ENCODE measurements around the gene JAZF1.
A peak's percentile ranks its signal among the peaks of the same experiment; 100 is the strongest.
"Not testable (repeated sequence)": the region's sequence is repeated elsewhere in the genome, so short reads cannot be mapped to it uniquely, and the experiment has no call there.

The JAZF1 gene

DNA sequence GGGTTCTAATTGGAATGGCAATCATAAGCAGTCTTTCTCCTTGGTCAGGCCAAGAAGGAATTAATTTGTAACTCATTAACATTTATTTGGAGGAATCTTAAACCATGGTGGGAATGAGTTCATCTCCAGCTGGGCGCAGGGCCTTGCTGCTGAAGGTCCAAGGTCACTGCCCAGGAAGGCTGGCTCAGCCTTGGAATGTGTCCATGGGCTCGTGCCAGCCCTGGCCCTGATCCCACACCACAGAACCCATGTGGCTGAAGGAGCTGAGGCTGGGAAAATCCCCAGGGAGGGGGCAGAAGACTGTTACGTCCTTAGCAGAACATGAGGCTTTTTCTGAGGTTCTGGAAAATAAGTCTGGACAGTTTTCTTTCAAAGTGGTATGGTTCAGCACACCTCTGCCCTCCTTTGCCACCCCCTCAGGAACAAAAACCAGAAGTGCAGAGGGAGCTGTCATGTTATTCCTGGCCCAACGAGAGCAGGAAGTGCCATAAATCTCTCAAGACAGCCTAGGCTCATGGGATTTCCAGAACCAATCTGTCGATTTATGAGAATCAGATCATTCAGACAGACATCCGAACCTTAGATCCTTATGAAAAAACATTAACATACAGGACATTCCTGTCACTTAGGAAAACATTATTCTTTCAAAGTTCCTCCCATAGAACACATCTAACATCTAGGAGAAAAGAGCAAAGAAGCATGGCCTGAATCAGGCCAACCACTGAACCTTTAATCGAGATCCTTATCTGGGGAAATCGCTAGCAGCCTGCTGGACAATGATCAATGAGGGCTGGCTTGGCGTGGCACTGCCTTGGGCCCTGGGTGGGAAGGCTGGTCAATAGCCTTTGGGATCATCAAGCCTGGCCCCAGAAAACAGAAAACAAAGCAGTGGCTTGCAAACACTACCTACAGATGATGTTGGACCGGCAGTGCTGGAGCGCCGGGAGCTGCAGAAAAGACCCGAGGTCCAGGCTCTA lies 306.3 kb downstream of the JAZF1 start:
- no peak for DNase-seq (ENCODE audit: low read depth, low spot score)

DNA sequence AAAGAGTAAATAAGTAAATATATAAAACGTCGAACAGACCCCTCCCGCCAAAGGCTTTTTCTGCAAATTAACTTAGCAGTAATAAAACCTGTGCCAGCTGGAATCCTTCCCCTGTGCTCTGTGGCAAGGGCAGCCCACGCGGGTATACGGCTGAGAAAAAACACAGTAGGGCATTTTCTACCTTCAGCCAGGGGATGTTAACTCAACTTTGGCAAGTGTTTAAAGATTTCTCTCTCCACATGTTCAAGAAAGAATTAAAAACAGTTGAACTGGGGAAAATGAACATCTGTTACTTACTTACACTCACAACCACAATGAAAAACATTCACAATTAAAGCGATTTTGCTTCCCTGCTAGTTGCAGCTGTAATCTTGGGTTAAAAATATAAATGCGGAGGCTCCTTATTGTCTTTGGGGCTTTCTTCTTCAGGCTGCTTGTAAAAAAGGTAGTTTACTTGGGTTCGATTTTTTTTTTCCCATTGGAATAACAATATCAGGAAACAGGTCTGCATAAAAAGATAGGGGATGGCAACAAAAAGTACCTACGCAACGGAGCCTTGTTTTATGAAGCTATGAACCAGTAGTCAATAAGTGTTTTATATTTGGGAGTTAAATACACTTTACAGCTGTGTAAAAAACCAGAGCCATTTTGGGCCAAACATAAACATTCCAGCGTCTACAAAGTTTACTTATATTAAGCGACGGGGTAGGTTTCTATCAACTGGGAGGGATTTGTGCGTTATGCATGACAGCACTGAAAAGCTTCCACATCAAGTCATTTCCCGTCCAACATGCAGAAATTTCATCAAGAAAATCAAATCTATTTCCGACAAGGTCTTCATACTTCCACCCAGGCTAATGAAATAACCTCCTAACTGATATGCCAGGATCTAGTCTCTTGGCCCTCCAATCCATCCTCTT lies 308.0 kb downstream of the JAZF1 start:
- no peak for DNase-seq (ENCODE audit: low read depth, low spot score)

DNA sequence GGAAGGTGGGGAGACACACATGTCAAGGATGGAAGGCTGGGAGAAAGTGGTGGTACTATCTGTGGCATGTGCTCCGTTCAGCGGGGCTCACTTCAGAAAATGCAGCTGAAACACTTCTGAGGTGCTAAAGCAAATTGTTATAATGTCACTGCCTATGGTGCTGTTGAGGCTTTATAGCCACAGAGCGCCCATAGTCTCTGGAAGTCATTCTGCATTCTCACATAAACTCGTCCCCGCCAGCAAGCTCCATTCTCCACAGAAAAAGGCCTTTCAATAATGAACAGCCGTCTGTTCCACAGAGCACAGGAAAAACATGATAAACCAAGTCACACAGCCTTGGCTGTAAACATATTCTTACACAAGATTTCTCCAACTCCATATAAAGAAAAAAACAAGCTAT lies 308.7 kb downstream of the JAZF1 start:
- no peak for DNase-seq (ENCODE audit: low read depth, low spot score)

DNA sequence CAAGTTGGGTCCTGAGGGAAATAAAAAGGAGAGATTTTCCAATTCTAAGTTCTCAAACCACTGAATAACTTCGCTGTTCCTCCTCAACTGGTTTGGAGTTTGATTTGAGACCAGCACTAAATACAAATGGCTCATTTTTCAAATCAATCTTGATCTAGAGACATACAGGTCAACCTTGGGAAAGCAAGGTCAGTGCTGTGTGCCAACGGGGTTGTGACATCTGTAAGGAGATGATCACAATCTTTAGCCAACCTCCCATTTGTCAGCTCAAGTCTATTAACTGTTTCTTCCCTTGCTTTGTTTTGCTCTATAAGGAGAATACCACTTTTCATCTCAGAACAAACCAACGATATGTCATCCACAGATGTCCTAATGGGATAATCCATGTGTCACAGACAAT lies 309.5 kb downstream of the JAZF1 start:
- DNase-seq (ENCODE audit: low read depth, low spot score): no peak

DNA sequence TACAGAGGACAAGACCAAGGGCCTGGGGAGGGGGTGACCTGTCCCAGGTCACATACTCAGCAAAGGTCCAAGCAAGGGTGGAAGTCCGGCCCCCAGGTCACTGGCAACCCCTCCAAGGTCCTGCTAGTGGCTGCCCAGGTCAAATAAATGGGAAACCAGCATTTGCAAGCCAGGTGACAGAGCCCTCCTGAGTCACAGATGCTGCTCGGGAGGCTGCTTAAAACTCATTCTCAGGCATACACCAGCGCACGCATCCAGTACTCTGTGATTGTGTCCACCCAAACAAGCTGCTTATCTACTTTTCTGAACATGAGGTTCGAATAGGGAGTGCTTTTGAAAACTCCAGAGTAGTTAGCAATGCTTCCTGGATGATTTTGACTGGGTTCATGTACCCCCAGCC lies 310.0 kb downstream of the JAZF1 start:
- DNase-seq (ENCODE audit: low read depth, low spot score): no peak

DNA sequence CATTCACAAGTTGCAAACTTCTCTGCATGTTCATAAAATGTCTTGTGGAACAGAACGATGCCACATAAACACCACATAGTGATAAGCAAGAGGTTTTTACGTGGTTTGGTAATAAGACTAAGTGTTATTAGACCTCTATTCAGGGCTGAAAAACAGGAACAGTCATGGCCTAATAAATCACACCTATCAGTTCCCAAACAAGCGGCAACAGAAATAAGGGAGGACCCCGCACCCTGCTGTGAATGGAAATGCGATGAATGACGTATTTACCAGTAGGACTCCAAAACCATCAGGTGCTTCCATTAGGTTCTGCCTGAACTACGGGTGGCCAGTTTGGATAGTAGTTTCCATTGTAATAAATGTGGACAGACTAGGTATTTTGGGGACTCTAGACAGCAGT lies 311.5 kb downstream of the JAZF1 start:
- no peak for DNase-seq (ENCODE audit: low read depth, low spot score)

DNA sequence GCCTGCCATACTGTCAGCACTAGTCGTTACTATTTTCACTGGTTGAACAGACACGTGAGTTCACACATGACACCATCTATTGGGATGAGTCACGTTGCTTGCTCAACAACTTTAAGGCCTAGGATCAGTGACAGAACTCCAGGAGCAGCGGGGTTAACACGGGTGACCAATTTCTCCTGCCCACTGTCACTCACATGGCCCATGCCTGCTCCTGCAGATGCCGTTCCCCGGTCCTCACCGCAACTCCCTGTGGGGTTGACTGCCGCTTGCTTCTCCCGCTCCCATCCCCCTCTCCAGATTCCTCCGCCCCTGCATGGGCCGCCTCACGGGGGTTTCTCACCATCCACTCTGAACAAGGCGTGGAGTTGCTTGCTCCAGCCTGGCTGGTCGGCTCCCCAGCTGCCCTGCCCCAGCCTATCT lies 312.5 kb downstream of the JAZF1 start:
- no peak for DNase-seq (ENCODE audit: low read depth, low spot score)

DNA sequence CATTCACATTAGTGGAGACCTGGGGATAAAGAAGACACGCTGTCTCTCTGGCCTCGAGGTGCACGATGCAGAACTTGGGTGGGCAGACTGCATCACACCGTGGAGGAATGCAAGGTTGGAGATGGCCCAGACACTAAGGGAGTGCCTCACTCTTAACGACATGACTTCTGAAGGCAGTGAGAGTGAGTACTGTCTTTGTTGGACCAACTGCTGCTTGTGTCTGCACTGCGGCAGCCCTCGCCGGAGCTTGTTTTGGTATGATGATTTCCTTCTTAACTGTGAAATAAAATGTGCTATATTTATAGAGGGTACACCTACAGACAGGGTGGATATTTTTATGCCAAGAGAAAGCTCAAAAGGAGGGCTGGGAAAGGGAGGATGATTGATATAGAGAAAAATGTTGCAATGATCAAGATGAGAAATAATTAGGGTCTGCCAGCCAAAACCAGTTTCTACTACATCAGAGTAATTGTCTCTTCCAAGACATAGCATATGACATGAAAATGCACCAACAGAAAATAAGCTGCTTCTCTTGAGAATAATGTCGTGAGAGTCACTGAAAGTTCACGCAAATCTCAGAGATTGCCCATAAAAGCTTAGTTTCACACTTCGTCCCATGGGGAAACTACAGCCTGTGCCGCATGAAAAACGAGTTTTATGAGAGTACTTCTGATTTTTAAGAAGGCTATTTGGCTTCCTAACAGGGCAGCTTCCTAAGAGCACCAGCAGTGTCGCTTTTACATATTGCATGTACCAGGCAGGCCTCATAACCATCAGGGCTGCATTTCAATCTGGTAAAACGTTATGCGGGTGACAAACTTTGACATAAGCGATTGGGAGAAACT lies 313.5 kb downstream of the JAZF1 start:
- DNase-seq (ENCODE audit: low read depth, low spot score): no peak

DNA sequence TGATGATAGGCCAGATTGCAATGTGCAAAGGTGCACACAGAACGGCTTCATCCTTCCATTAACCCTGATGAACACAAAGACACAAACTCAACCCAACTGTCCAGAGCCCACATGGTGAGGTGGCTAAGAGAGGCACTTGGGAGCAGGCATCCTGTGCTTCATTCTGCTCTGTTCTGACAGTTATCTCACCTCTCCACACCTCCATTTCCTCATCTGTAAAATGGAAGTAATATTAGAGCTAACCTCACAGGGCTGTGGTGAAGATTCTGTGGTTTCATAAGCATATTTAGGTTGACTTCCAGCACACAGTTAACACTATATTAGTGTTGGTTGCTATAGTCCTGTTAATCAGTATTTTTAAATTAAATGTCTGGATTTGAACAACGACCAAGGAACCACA lies 314.3 kb downstream of the JAZF1 start:
- DNase-seq (ENCODE audit: low read depth, low spot score): no peak

DNA sequence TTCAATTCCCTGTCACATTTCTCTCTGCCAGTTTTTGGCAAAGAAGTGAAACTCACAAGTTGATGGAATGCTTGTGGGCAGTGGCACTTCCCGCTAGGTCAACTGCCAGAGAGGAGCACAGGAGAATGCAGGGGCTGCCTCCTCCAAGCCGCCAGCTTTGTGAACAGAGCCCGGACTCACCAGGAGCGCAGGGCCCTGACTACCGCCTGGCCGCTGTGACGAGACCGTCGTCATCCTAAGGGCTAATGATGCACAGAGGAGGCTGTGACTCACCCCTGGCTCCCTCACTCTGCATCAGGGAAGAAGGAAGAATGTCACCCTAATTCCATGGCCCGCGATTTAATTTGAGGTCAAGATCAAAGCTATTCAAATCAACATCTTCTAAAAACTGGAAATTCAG lies 316.7 kb downstream of the JAZF1 start:
- DNase-seq (ENCODE audit: low read depth, low spot score): peak; percentile 44

DNA sequence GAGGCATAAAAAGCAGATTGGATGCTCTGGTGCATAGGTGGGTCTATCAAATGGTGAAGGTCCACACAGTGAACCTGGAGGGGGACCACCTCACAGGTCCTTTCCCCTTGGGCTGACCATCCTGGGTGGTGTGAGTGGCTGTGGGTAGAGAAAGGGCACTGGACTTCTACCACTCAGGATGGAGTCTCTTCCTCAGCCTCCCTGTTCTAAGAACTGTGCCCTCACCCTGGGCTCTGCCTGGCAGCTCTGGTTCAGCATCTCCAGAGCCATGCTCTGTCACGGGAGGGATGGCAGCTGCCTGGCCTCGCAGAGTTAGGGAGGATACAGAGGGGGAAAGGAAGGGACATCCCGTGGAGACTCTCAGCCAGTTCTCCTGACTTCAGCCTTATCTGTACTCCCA lies 318.8 kb downstream of the JAZF1 start:
- DNase-seq (ENCODE audit: low read depth, low spot score): no peak

DNA sequence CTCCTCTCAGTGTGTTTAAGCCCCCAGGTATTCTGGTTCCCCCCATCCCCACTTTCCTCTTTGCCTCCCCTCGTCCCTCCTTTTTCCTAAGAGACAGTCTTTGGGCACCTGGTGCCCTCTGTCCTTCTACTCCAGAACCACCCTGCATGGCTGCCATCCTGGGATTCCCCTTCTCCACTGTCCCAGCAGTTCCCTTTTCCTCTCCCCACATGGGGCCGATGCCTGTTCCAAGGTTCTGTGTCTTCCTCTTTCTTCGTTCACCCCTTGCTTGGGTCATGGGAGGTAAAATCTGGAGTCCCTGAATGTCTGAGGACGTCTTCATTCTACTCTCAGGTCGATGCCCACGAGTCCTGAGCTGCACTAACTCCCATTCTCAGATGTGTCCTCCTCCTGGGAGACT lies 319.8 kb downstream of the JAZF1 start:
- no peak for DNase-seq (ENCODE audit: low read depth, low spot score)

DNA sequence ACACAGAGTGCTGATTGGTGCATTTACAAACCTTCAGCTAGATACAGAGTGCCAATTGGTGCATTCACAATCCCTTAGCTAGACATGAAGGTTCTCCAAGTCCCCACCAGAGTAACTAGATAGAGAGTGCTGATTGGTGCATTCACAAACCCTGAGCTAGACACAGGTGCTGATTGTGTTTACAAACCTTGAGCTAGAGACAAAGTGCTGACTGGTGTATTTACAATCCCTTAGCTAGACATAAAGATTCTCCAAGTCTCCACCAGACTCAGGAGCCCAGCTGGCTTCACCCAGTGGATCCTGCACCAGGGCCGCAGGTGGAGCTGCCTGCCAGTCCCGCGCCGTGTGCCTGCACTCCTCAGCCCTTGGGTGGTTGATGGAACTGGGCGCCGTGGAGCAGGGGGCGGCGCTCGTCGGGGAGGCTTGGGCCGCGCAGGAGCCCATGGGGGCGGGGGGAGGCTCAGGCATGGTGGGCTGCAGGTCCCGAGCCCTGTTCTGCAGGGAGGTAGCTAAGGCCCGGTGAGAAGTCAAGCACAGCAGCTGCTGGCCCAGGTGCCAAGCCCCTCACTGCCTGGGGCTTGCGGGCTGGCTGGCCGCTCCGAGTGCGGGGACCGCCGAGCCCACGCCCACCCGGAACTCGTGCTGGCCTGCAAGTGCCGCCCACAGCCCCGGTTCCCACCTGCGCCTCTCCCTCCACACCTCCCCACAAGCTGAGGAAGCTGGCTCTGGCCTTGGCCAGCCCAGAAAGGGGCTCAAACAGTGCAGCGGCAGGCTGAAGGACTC lies 323.7 kb downstream of the JAZF1 start:
- DNase-seq (ENCODE audit: low read depth, low spot score): not testable (repeated sequence)

DNA sequence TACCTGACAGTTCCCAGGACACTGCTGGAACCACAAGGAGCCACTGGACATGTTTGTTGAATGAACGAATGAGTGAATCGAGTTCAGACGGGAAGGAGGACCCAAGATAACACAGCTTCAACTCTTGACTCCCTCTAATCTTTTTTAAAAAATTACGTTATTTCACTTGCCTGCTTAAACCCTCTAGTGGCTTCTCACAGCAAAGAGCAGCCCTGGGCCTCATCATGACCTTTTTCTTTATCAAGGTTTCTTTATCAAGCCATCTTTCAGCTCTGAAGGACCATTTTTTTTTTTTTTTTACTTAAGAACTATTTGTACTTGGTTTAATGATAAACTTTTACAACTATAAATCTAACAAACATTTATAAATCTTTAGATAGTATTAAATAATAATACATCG lies 330.1 kb downstream of the JAZF1 start:
- DNase-seq (ENCODE audit: low read depth, low spot score): no peak

DNA sequence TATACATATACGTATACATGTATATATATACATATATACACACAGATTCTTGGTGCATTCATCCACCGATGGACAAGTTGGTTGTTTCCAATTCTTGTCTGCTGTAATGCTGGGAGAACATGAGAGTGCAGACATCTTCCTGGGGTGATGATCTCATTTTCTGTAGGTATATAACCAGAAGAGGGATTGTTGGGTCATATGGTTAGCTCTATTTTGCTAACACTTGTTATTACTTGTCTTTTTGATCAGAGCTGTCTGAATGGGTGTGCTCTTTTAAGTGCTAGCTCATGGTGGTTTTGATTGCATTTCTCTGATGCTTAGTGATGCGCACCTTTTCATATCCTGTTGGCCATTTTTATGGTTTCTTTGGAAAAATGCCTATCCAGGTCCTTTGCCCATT lies 334.2 kb downstream of the JAZF1 start:
- no peak for DNase-seq (ENCODE audit: low read depth, low spot score)

DNA sequence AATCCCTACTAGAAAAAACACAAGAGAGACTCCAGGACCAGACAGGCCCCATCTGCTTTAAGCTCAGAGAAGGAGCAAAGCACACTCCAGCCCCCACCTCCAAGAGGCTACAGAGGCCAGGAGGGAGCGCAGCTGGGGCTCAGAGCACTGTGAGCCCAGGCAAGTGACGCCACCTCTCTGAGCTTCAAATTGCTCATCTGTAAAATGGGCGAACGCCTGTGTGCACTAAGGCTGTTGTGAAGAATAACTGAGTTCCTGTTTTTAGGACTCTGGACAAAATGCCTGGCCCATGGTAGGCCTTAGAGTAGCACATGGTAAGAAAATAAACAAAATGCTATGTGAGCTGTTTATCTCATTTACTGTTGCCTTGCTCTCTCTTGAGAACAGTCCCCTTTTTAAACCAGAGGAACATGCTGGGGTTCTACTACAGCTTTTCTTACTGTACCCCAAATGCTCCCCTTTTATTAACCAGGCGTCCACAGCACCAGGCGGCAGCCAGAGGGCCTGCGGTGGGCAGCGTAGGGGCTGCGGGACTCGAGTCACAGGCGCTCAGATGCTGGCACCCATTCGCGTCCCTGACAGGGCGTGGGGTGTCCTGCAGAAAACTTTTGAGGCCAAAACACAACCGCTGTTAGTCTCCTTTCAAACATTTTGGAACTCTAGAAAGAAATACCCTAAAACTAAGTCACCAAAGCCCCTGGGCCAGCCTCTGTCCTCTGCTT lies 336.9 kb downstream of the JAZF1 start:
- DNase-seq (ENCODE audit: low read depth, low spot score): no peak

DNA sequence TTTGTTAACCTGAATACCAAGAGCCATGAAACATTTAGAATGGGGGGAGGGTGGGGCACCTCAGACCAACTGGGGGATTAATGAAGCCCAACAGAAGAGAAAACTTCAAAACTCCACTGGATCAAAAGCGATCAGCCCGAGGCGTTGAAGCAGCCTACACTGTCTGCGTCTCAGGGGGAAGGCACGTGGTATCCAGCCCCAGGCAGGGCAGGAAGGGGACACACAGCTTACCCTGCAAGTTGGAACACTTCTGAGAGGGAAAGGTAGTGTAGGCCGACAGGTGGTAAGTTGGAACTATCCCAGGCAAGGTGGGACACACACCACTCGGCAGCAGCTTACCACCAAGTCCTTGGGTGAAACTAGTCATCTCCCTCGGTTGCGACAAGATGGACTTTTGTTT lies 337.7 kb downstream of the JAZF1 start:
- peak; percentile 93 for DNase-seq (ENCODE audit: low read depth, low spot score)

DNA sequence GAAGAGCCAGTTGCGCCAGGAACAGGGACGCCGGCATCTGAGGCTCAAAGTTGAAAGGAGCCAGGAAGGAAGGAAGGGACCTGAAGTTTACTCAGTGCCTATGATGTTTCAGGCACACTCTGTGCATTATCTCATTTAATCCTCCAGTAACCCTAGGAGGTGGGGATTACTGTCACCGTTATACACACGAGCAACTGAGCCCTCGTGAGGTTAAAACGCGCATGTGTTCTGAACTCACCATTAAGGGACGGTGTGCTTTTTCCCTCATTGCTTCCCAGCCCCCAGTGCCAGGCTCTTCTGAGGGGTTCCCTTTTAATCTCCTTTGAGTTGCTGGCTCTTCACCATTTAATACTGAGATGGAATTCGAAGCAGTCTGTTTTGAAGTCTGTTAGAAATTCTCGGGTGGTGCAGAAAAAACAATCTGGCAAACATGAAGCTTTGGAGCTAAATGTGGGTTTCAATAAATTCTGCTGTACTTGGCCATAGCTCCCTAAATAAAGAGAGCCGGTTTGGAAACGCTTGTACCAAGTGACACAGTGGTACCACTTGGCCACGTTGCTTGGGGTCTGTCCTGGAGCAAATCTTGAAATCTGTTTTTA lies 338.4 kb downstream of the JAZF1 start:
- DNase-seq (ENCODE audit: low read depth, low spot score): peak; percentile 23

DNA sequence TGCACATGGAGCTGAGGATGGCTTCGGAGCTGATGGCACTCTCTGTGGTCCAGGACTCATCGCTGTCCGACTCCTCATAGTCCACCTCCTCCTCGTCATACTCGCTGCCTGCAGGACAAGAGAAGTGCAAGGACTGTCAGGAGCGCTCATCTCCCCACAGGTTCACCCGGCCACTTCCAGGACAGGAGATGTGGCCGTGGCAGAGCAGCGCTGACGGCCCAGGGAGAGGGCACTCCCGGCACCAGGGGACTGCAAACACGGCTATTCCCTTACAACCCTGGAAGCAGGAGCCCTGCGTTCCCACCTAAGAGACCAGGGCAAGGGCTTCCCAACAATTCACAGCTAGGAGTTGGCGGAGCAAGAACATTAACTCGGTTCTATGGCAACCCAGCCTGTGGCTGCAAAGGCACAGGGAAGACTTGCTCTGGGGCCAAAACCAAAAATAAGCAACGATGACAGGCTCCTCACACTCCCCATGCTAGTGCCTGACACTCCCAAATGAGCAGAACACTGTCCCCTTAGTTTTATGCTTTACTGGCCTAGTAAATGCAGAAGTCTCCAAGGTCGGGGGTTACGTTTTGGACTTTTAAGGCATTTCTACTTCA lies 339.7 kb downstream of the JAZF1 start:
- DNase-seq (ENCODE audit: low read depth, low spot score): no peak

Measured in ELF-1 (cell line).